ENCODE measurements around the gene YPEL1.
"Not testable (repeated sequence)": the region's sequence is repeated elsewhere in the genome, so short reads cannot be mapped to it uniquely, and the experiment has no call there.

The YPEL1 gene

DNA sequence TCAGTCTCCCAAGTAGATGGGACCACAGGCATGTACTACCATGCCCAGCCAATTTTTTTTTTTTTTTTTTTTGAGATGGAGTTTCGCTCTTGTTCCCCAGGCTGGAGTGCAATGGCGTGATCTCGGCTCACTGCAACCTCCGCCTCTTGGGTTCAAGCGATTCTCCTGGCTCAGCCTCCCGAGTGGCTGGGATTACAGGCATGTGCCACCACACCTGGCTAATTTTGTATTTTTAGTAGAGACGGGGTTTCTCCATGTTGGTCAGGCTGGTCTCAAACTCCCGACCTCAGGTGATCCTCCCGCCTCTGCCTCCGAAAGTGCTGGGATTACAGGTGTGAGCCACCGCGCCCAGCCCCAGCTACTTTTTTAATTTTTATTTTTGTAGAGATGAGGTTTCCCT lies 56.8 kb downstream of the YPEL1 start:
- H3K36me3 ChIP-seq (ENCODE audit: control insufficient read depth in 4 of 4, insufficient read depth in 4 of 4, low read length in 3 of 4), result peaks cover 11 to 54% (median 38%) of the 10 kb centered on the region in 4 experiments
- POLR2A ChIA-PET; H3K27ac ChIP-seq (ENCODE audit: insufficient read depth in 1 of 2, low read depth in 1 of 2, low read length in 2 of 2, poor library complexity in 1 of 2, severe bottlenecking in 2 of 2); H3K9me3 ChIP-seq (ENCODE audit: control extremely low read depth in 1 of 5, control insufficient read depth in 4 of 5, insufficient read depth in 2 of 5, low read depth in 1 of 5, low read length in 4 of 5); H3K27me3 ChIP-seq (replicated peaks in 2 of 5; ENCODE audit: control insufficient read depth in 4 of 5, insufficient read depth in 5 of 5, low read length in 4 of 5); DNase-seq; H3K4me1 ChIP-seq (ENCODE audit: control extremely low read depth in 1 of 4, control insufficient read depth in 4 of 4, insufficient read depth in 4 of 4, low read length in 3 of 4); H3K4me3 ChIP-seq (ENCODE audit: control insufficient read depth in 1 of 7, extremely low read depth in 1 of 7, insufficient read depth in 4 of 7, low read depth in 2 of 7, low read length in 6 of 7): not testable (repeated sequence)
- no CpG with 5 or more reads among the region's 12 CpGs for whole genome bisulfite sequencing (ENCODE audit: insufficient coverage)
- CTCF ChIA-PET, result interaction anchor here (1.4 kb wide), 1 partner anchor 13 kb away, joined by 3 read pairs; the partner anchor contains the start of gene PPIL2

DNA sequence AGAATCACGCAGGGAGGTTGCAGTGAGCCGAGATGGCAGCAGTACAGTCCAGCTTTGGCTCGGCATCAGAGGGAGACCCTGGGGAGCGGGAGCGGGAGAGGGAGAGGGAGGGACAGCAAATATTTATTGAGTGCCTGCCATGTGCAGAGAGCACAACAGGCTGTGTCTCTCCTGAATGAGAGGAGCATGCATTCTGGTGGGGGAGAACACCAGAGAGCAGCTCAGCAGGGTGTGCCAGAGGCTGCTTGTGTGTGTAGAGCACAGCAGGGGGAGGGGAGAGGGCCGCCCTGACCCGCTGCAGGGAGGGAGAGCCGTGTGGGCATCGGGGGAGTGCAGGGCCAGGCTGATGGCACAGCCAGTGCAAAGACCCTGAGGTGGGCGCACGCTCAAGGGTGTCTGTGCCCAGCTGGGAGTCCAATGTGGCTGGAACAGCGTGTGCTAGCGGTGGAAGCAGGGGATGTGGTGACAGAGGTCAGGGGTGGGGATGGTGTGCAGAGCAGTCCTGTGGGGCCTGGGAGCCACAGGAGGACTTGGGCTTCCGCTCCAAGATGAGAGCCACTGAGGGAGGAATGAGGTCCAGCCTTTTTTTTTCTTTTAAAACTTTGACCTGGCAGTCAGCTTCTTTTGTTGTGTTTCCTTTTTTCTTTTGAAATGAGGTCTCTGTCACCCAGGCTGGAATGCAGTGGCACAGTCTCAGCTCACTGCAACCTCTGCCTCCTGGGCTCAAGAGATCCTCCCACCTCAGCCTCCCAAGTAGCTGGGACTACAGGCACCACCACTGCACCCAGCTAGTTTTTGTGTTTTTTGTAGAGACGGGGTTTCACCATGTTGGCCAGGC lies 57.8 kb downstream of the YPEL1 start:
- no peaks in the 10 kb centered on the region for H3K9me3 ChIP-seq (ENCODE audit: control extremely low read depth in 1 of 5, control insufficient read depth in 4 of 5, insufficient read depth in 2 of 5, low read depth in 1 of 5, low read length in 4 of 5)
- POLR2A ChIA-PET, result no interaction called here
- CTCF ChIA-PET, result no interaction called here
- no peak overlapping the region for H3K4me3 ChIP-seq (ENCODE audit: control insufficient read depth in 1 of 7, extremely low read depth in 1 of 7, insufficient read depth in 4 of 7, low read depth in 2 of 7, low read length in 6 of 7)
- H3K27ac ChIP-seq (ENCODE audit: insufficient read depth in 1 of 2, low read depth in 1 of 2, low read length in 2 of 2, poor library complexity in 1 of 2, severe bottlenecking in 2 of 2), result no peak overlapping the region
- peaks cover 8 to 57% (median 41%) of the 10 kb centered on the region in 4 experiments for H3K36me3 ChIP-seq (ENCODE audit: control insufficient read depth in 4 of 4, insufficient read depth in 4 of 4, low read length in 3 of 4)
- no peaks in the 10 kb centered on the region for H3K4me1 ChIP-seq (ENCODE audit: control extremely low read depth in 1 of 4, control insufficient read depth in 4 of 4, insufficient read depth in 4 of 4, low read length in 3 of 4)
- no peaks in the 10 kb centered on the region for H3K27me3 ChIP-seq (replicated peaks in 2 of 5; ENCODE audit: control insufficient read depth in 4 of 5, insufficient read depth in 5 of 5, low read length in 4 of 5)
- no peak for DNase-seq
- WGBS (ENCODE audit: insufficient coverage), result 90% methylated on average over 10 of the region's 15 CpGs

DNA sequence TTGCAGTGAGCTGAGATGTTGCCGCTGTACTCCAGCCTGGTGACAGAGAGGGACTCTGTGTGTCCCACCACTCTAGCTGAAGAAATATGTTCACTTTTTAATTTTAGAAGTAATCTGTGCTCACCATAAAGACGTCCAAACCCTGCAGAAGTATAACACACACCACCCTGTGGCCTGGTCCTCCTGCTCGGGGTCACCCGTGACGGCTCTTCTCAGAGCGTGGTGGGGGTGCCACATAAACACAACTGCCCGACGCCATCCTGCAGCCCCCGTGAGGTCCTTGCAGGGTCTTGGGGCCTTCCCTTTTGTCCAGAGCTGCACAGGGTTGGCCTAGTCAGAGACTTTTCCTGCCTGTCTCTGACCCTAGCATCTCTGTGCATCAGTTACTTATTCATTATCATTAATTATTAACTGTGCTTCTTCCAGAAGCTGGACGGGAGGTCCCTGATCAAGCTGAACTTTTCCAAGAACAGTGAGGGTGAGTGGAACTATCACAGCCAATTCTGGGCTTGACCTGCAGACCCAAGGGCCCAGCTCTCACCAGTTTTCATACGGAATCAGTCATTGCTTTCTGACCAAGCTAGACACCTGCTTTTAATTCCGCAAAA lies 60.9 kb downstream of the YPEL1 start:
- no peak overlapping the region for H3K27ac ChIP-seq (ENCODE audit: insufficient read depth in 1 of 2, low read depth in 1 of 2, low read length in 2 of 2, poor library complexity in 1 of 2, severe bottlenecking in 2 of 2)
- CTCF ChIA-PET, result interaction anchor here (0.7 kb wide), 1 partner anchor 10 kb away, joined by 3 read pairs; no protein-coding TSS in a partner anchor
- H3K27me3 ChIP-seq (replicated peaks in 2 of 5; ENCODE audit: control insufficient read depth in 4 of 5, insufficient read depth in 5 of 5, low read length in 4 of 5), result no peaks in the 10 kb centered on the region
- DNase-seq, result no peak
- H3K36me3 ChIP-seq (ENCODE audit: control insufficient read depth in 4 of 4, insufficient read depth in 4 of 4, low read length in 3 of 4), result peaks cover 5 to 64% (median 45%) of the 10 kb centered on the region in 4 experiments
- WGBS (ENCODE audit: insufficient coverage), result 96% methylated on average over 12 of the region's 12 CpGs
- H3K4me1 ChIP-seq (ENCODE audit: control extremely low read depth in 1 of 4, control insufficient read depth in 4 of 4, insufficient read depth in 4 of 4, low read length in 3 of 4), result no peaks in the 10 kb centered on the region
- H3K9me3 ChIP-seq (ENCODE audit: control extremely low read depth in 1 of 5, control insufficient read depth in 4 of 5, insufficient read depth in 2 of 5, low read depth in 1 of 5, low read length in 4 of 5), result no peaks in the 10 kb centered on the region
- H3K4me3 ChIP-seq (ENCODE audit: control insufficient read depth in 1 of 7, extremely low read depth in 1 of 7, insufficient read depth in 4 of 7, low read depth in 2 of 7, low read length in 6 of 7), result no peak overlapping the region
- POLR2A ChIA-PET, result no interaction called here

DNA sequence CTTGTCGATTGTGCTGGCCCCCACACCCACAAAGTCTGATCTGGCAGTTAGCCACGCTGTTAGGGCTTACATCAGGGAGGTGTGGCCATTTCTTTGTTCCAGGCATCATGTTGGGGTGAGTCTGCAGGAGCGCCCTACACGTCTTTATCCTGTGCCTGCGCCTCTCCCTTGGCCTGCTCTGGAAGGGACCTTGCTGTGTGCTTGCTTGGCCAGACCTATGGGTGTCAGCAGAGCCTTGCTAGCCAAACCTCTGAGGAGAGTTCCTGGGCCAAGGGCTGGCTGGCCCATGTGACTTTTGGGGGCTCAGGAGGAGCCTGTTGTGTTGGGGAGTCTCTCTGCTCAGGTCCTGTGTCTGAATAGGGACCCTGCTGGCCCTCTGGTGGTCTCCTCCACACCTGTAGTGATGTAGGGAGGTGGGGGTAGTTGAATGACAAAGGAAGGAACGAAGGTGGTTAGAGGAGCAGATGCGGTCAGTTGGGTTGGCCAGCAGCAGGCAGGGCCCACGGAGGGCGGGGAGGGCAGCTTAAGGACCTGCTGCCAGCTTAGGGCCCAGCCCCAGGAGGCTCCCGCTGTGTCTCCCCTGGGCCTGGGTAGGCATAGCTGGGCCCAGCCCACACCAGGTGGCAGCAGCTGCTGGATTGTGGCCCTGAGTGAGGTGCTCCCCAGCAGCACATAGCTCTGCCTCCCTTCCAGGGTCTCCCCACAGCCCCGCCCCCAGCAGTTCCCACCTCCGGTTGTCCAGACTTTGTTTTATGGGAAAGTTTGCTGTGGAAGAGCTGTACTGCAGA lies 61.9 kb downstream of the YPEL1 start:
- Histone ChIP-seq H3K4me3 (ENCODE audit: control insufficient read depth in 1 of 7, extremely low read depth in 1 of 7, insufficient read depth in 4 of 7, low read depth in 2 of 7, low read length in 6 of 7) (no peak overlapping the region), H3K27ac (ENCODE audit: insufficient read depth in 1 of 2, low read depth in 1 of 2, low read length in 2 of 2, poor library complexity in 1 of 2, severe bottlenecking in 2 of 2) (no peak overlapping the region), H3K4me1 (ENCODE audit: control extremely low read depth in 1 of 4, control insufficient read depth in 4 of 4, insufficient read depth in 4 of 4, low read length in 3 of 4) (no peaks in the 10 kb centered on the region), H3K9me3 (ENCODE audit: control extremely low read depth in 1 of 5, control insufficient read depth in 4 of 5, insufficient read depth in 2 of 5, low read depth in 1 of 5, low read length in 4 of 5) (no peaks in the 10 kb centered on the region), H3K36me3 (ENCODE audit: control insufficient read depth in 4 of 4, insufficient read depth in 4 of 4, low read length in 3 of 4) (peaks cover 5 to 65% (median 44%) of the 10 kb centered on the region in 4 experiments), H3K27me3 (replicated peaks in 2 of 5; ENCODE audit: control insufficient read depth in 4 of 5, insufficient read depth in 5 of 5, low read length in 4 of 5) (no peaks in the 10 kb centered on the region)
- 99% methylated on average over 9 of the region's 12 CpGs for WGBS (ENCODE audit: insufficient coverage)
- ChIA-PET CTCF (no interaction called here), POLR2A (no interaction called here)
- no peak for DNase-seq

DNA sequence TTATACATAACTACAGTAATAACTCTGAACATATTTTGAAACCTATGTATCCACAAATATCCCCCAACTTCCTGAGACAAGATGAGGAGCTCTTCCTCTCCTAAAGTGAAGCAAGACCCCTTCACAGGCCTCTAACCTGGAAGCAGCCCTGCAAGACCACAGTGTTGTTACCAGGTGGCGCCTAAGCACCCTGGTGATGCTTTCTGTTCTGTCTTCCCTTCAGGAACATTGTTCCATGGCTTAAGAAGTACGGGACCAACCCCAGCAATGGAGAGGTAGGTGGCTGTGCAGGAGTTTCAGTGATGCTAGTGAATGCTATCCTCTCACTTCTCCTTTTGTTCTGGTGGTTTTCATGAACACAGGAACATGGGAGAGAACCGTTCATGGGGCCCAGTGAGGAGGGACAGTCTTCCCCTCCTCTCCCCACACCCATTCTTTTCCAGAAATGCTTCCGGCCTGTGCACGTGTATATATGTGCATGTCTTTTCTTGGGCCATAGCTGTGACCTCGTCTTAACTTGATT lies 63.4 kb downstream of the YPEL1 start:
- H3K36me3 ChIP-seq (ENCODE audit: control insufficient read depth in 4 of 4, insufficient read depth in 4 of 4, low read length in 3 of 4), result peaks cover 5 to 61% (median 44%) of the 10 kb centered on the region in 4 experiments

DNA sequence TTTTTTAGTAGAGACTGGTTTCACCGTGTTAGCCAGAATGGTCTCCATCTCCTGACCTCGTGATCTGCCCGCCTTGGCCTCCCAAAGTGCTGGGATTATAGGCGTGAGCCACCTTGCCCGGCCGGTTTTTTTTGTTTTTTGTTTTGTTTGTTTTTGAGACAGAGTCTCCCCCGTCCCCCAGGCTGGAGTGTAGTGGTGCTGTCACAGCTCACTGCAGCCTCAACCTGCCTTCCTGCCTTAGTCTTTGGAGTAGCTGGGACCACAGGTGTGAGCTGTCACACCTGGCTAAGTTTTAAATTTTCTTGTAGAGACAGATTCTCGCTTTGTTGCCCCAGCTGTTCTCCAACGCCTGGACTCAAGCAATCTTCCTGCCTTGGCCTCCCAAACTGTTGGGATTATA lies 66.6 kb downstream of the YPEL1 start:
- Histone ChIP-seq H3K27me3 (replicated peaks in 2 of 5; ENCODE audit: control insufficient read depth in 4 of 5, insufficient read depth in 5 of 5, low read length in 4 of 5) (no peaks in the 10 kb centered on the region), H3K4me1 (ENCODE audit: control extremely low read depth in 1 of 4, control insufficient read depth in 4 of 4, insufficient read depth in 4 of 4, low read length in 3 of 4) (peaks cover 0 to 12% (median 9%) of the 10 kb centered on the region in 4 experiments), H3K4me3 (ENCODE audit: control insufficient read depth in 1 of 7, extremely low read depth in 1 of 7, insufficient read depth in 4 of 7, low read depth in 2 of 7, low read length in 6 of 7) (no peak overlapping the region), H3K36me3 (ENCODE audit: control insufficient read depth in 4 of 4, insufficient read depth in 4 of 4, low read length in 3 of 4) (peaks cover 2 to 42% (median 29%) of the 10 kb centered on the region in 4 experiments), H3K9me3 (ENCODE audit: control extremely low read depth in 1 of 5, control insufficient read depth in 4 of 5, insufficient read depth in 2 of 5, low read depth in 1 of 5, low read length in 4 of 5) (no peaks in the 10 kb centered on the region), H3K27ac (ENCODE audit: insufficient read depth in 1 of 2, low read depth in 1 of 2, low read length in 2 of 2, poor library complexity in 1 of 2, severe bottlenecking in 2 of 2) (no peak overlapping the region)
- ChIA-PET POLR2A (no interaction called here), CTCF (interaction anchor here (2.1 kb wide), 1 partner anchor 28 kb away, joined by 6 read pairs; no protein-coding TSS in a partner anchor)
- DNase-seq, result no peak
- 98% methylated on average over 5 of the region's 9 CpGs for WGBS (ENCODE audit: insufficient coverage)

More for the DNA sequence above, 63.4 kb downstream of the YPEL1 start:
- ChIA-PET CTCF (interaction anchor here (0.8 to 1.2 kb wide), 2 partner anchors 19 to 20 kb away, joined by 3 to 4 read pairs; no protein-coding TSS in a partner anchor), POLR2A (no interaction called here)
- H3K9me3 ChIP-seq (ENCODE audit: control extremely low read depth in 1 of 5, control insufficient read depth in 4 of 5, insufficient read depth in 2 of 5, low read depth in 1 of 5, low read length in 4 of 5), result no peaks in the 10 kb centered on the region
- 84% methylated on average over 5 of the region's 6 CpGs for WGBS (ENCODE audit: insufficient coverage)
- no peaks in the 10 kb centered on the region for H3K4me1 ChIP-seq (ENCODE audit: control extremely low read depth in 1 of 4, control insufficient read depth in 4 of 4, insufficient read depth in 4 of 4, low read length in 3 of 4)
- no peak overlapping the region for H3K27ac ChIP-seq (ENCODE audit: insufficient read depth in 1 of 2, low read depth in 1 of 2, low read length in 2 of 2, poor library complexity in 1 of 2, severe bottlenecking in 2 of 2)
- DNase-seq, result no peak
- no peaks in the 10 kb centered on the region for H3K27me3 ChIP-seq (replicated peaks in 2 of 5; ENCODE audit: control insufficient read depth in 4 of 5, insufficient read depth in 5 of 5, low read length in 4 of 5)
- no peak overlapping the region for H3K4me3 ChIP-seq (ENCODE audit: control insufficient read depth in 1 of 7, extremely low read depth in 1 of 7, insufficient read depth in 4 of 7, low read depth in 2 of 7, low read length in 6 of 7)

Data from common myeloid progenitor, CD34-positive (primary cell).